Omental fat pad (tissue), 4 donors: ENCODE measurements around the gene N4BP2L2. TPM values are rescaled to one million over a fixed set of nuclear protein-coding genes. Genes with fewer than 3 reads are reported as not detected.

Source experiments
- ATAC-seq: fragments of 150-250 bp; one replicate; pipeline ENCODE4 v1.9.1; 2016; ENCODE audit warnings: mild to moderate bottlenecking, moderate library complexity; ENCODE audit not compliant: low FRiP score
- DNase-seq: peaks from one replicate; pipeline ENCODE4 v3.0.0-alpha.2; 2019; ENCODE audit warnings: low spot score
- total RNA-seq, 4 donors: library from RNA; depleted of rRNA; stranded (reverse); fragments of >200 nt; gene quantifications; one replicate each; pipeline ENCODE4 v1.1.0, GENCODE V29; 2016
- TF ChIP-seq, protein P1 (sequence below), 3 donors: fragments of 450-650 bp; IDR thresholded peaks; one replicate each; pipeline ENCODE4 v1.5.1; 2016 to 2017; ENCODE audit warnings: antibody characterized with exemption in 3 of 3, mild to moderate bottlenecking in 3 of 3, moderate library complexity in 2 of 3

Gene N4BP2L2
- total RNA-seq, 4 donors from 2014 or later: 95.2 to 202 (median 136) TPM

DNA sequence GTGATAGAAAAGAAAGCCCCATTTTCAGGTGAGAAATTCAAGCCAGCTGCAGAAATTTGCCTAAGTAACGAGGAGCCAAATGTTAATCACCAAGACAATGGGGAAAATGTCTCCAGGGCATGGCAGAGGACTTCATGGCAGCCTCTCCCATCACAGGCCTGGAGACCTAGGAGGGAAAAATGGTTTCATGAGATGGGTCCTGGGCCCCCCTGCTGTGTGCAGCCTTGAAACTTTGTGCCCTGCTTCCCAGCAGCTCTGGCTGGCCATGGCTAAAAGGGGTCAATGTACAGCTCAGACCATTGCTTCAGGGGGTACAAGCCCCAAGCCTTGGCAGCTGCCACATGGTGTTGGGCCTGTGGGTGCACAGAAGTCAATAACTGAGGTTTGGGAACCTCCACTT is 120.6 kb downstream of the N4BP2L2 start:
- TF ChIP-seq, protein P1, sequence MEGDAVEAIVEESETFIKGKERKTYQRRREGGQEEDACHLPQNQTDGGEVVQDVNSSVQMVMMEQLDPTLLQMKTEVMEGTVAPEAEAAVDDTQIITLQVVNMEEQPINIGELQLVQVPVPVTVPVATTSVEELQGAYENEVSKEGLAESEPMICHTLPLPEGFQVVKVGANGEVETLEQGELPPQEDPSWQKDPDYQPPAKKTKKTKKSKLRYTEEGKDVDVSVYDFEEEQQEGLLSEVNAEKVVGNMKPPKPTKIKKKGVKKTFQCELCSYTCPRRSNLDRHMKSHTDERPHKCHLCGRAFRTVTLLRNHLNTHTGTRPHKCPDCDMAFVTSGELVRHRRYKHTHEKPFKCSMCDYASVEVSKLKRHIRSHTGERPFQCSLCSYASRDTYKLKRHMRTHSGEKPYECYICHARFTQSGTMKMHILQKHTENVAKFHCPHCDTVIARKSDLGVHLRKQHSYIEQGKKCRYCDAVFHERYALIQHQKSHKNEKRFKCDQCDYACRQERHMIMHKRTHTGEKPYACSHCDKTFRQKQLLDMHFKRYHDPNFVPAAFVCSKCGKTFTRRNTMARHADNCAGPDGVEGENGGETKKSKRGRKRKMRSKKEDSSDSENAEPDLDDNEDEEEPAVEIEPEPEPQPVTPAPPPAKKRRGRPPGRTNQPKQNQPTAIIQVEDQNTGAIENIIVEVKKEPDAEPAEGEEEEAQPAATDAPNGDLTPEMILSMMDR (IDR thresholded peaks at IDR 0.05): no peak

DNA sequence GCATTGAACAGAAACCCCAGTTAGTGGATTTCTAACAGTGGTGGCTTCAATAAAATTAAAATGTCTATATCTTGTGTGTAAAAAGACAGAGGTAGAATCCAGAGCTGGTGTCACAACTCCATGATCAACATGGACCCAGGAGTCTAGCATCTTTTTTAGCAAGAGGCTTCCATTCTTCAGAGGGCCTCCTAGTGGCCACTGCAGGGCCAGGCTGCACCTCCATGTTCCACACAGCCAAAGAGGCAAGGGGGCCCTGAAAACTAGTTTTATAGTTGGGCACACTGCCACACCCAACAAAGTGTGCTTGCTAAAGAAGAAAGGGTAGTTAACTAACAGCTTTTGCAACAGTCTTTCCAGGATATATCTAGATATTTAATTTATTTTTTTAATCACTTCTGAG is 123.6 kb downstream of the N4BP2L2 start:
- DNase-seq (no peak), ATAC-seq (no peak)
- TF ChIP-seq, protein P1 (IDR thresholded peaks at IDR 0.05): no peak

More for the DNA sequence above, 120.6 kb downstream of the N4BP2L2 start:
- ATAC-seq (no peak), DNase-seq (no peak)

DNA sequence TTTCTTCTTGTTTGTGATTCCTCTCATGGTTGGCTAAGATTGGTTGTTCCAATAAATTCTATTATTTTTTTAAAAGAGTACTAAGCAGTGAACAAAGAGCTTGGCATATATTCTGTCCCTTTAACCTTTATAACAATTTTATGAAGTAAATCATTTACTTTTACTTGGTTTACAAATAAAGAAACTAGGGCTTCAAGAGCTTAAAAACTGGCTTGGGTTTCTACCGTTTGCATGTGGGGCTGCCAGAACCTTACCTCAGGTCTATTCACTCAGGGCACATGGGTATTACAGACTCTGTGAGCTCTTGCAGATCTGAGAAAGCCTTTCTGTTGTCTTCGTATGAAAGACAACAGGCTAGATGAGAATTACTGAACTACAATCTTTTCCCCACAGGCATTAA is 124.0 kb downstream of the N4BP2L2 start:
- TF ChIP-seq, protein P1 (IDR thresholded peaks at IDR 0.05): no peak
- ATAC-seq (no peak), DNase-seq (no peak)

DNA sequence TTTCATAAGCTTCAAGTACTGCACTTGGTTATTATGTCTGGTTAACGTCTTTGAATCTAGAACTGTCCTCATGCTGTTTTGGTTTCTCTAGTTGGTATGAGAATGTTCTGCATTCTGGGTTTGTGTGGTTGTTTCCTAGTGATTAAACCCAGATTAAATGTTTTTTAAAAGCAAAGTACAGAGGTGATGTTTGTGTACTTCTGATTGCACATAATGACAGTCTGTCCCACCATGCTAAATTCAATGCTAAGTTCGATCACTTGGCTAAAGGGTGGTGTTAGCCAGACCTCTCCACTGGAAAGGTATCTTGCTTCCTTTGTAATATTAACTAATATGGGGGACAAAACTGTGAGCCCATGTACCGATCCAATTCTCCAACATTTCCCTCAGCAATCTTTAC is 125.3 kb downstream of the N4BP2L2 start:
- ATAC-seq (no peak), DNase-seq (no peak)
- TF ChIP-seq, protein P1 (IDR thresholded peaks at IDR 0.05): no peak

DNA sequence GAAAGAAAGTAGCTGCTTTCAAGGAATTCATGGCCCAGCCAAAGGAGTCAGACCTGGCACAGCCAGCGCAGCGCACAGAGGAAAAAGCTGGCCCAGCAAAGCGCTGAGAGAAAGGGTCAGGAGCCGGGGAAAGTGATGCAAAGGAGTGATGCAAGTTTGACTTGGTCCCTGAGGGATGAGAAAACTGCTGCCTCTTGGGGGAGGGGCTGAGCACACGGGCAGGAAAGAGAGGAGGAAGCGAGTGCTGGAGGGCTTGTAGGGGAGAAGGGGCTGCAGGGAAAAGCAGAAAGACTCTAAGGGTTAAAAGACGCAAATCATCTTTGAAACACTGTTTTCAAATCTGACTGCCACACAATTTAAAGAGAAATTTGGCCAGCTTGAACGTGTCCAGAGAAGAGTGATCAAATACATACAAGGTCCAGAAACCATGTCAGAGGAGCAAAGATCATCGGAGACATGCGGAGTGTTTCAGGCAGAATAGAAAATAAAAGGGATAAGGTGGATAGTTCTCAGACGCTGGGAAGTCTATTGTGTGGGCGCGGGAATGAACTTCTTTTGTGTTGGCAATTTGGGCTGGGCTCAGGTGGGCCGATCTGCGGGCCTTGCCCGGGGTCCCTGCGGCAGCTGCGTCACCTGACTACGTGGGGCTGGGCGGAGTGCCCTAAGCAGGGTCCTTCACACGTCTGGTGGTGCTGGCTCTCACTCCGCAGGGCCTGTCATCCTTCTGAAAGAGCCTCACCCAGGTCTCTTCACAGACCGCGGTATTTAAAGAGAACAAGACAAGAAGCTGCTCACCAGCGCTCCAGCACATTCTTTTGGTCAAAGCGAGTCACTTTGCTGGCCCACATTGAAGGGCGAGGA is 128.8 kb downstream of the N4BP2L2 start:
- ATAC-seq: no peak
- DNase-seq: no peak
- TF ChIP-seq, protein P1 (IDR thresholded peaks at IDR 0.05): no peak

DNA sequence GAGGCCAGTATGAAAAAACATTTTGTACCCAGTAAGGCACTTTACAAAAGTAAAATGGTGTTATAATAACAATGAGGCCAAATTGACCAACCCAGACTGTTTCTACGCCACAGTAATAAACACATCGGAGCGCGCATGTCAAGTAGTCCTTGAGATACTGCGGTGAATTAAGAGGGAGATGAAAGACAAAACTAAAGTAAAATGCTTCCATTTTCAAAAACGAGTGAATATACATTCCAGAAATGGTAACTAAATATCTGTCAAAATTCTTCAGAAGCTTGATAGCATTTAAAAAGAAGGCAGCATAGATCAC is 129.6 kb downstream of the N4BP2L2 start:
- TF ChIP-seq, protein P1 (IDR thresholded peaks at IDR 0.05): no peak
- DNase-seq (no peak), ATAC-seq (no peak)
